HG03571 (cell line): ENCODE measurements around the gene KLB.

Source experiments
- ATAC-seq: cut with Tn5 transposase; IDR thresholded peaks from one replicate; pipeline ENCODE4 v1.9.1; 2021; ENCODE audit not compliant: unreplicated experiment

Gene KLB

DNA sequence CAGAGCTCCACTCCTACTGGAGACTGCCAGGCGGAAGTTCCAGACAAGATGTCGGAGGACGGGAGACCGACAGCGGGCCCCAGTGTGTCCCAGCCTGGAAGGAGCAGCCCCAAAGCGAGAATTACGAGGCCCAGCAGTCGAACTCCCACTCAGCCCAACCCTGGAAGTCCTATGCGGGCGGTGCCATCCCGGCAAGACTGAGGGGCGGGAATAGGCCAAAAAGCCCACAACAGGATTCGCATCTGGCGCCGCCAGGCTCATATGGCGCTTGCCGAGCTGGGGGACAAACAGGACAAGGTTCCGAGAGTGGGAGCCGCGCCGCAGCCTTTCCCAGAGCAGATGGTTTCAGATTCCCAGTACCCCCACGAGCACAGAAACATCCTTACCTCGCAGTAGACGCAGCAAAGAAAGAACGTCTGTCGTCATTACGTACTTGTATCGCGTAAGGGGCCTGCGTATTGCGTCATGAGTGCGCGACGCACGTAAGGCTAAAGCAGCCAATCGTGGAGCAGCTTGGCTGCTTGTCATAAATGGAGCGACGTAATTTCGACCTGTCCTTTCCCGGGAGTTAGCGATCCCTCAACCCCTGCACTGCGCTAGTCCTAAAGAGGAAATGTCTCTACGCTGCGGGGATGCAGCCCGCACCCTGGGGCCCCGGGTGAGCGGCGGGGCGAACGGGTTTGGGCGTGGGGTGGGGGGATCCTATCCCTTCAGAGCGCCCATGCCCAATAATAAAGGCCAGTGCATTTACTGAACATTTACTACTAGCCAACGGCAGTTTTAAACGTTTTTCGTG is 52.0 kb downstream of the KLB start, which contains the start of the genes LIAS and RPL9:
Gene LIAS, plus strand, starts transcription at position 552 of the 796 bp plus-strand sequence. Its CDS starts 62 bp downstream, at position 614.
Gene RPL9, minus strand, starts transcription at position 418 of the 796 bp plus-strand sequence. CDS start 483 bp downstream, outside the sequence.
- peak; percentile 84 for ATAC-seq

DNA sequence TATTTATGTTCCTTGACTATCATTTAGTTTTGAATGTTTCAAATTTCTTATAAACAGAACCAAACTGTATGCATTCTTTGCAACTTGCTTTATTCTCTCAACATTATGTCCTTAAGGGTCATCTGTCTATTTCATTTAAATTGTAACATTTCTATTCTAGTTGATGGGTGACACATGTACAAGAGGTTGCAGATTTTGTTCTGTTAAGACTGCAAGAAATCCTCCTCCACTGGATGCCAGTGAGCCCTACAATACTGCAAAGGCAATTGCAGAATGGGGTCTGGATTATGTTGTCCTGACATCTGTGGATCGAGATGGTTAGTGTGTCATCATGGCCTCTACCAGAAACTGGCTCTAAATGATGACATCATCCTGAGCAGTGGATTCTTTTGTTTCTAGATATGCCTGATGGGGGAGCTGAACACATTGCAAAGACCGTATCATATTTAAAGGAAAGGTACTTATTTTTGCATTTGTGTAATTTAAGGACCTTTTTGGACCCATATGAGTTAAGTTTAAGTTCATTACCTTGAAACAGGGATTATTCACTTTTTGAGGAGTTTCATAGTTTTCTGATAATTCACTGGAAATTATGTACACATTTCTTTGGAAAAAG is 58.3 kb downstream of the KLB start:
- ATAC-seq, result no peak

DNA sequence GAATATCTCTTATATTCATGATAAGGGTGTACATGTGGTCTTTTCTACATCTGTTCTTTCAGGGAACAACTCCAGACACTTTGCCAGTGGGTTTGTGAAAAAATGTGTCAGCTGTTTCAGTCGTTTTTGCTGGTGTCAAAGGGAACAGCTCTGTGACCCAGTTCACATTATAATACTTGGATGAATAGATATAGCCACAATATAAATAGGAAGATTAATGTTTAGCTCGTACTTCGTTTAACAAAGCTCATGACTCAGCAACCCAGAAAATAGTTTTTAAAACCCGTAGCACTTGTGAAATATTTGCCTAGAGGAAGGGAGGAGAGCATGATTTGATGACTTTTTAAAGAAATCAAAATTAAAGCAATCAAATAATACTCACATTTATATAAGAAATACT is 60.0 kb downstream of the KLB start:
- no peak for ATAC-seq

DNA sequence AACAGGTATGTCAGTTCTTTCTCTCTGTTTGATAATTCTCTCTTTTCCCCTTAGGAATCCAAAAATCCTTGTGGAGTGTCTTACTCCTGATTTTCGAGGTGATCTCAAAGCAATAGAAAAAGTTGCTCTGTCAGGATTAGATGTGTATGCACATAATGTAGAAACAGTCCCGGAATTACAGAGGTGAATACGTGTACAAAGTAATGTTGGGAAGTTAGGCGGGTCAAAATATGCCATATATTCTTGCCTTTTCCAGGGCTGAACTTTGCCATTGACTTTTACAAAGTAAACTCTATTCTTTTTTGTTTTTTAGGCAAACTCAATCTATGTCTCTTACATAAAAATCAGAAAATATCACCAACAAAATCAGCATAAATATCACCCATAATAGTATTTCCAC is 60.7 kb downstream of the KLB start:
- no peak for ATAC-seq

DNA sequence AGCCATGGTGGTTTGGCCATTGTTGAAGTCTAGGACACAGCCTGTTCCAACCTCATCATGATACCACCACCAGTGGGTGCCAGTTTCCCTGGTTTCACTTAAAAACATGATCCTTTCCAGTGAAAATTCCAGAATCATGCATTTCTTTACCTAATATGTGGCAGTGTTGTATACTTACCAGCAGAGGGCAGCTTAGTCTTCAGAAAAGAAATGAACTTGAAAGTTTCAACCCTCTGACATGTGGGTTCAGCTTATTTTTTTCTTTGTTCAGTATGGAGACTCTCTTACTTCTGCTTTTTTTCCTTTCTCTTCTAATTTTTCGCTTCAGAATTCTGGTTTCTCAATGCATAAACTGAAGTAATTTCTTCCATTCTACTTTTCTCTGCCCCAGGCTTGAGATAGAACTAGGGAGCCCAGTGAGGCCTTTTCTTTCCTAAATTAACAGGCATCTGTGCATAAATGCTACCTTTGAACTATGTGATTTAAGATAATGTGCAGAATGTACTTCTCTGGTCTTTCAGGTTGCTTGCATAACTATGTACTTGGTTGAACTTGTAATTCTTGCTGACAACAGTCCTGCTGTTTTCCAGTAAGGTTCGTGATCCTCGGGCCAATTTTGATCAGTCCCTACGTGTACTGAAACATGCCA is 62.8 kb downstream of the KLB start:
- peak; percentile 83 for ATAC-seq

DNA sequence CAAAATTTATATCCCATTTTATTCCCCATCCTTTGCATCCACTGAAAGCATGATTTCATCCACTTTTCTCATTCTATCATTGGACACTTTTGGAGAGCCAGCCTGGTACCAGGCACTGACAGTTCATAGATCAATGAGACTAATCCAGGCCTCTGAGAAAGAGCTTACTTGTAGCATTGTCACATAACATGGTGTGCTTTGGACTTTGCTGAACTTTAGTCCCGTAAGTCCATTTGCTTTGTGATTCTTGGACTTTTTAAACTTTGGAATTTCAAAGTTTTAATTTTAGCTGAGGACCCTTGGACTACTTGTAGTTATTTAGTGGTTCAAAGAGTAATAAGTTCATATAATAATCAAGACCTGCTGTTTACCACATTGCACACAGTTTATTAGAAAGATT is 63.7 kb downstream of the KLB start:
- ATAC-seq, result no peak

DNA sequence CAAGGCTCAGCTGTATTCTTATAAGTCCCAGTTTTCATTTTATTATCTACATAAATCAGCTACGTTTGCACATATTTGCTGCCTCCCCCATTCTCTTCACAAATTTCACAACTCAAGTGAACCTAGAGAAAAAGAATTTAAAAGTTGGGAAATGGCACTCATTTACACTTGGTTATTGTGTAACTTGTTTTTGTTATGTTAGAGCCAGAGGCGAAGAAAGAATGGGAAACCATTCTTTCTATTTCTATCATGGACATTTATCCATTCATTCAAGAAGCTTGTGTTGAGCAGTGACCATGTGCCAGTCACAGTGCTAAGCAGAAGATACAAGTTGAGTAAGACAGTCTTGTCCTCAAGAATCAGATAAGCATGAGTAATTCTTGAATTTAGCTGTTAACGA is 65.7 kb downstream of the KLB start:
- no peak for ATAC-seq

DNA sequence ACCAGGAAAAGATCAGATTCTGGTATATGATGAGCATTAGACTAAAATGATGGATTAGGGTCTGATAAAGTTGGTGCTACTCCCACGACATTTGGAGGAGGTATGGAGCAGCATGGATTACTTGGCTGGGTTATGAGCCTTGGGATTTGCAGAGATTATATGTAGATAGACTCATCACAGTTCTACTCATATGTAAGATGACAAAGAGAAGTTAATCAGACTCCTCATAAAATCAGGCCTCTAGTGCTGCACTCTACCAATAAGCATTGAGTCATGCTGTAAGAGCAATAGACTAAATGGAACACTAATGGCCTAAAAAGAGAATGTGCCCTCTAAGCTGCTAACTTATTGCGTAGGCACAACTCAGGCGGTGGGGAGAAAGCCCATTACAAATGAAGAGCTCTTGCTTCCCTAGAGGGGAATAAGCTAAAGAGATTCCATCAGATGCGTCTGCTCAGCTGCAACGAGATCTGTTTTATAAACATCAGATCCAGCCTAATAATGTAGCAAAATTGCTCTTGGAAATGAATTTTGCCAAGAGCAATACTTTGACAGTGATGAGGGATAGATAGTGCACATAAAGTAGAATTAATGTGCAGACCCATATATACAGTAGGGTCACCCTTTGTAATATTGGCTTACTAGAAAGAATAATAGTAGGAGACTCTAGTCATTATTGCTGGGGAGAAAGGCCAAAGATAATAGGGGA is 69.6 kb downstream of the KLB start:
- no peak for ATAC-seq

DNA sequence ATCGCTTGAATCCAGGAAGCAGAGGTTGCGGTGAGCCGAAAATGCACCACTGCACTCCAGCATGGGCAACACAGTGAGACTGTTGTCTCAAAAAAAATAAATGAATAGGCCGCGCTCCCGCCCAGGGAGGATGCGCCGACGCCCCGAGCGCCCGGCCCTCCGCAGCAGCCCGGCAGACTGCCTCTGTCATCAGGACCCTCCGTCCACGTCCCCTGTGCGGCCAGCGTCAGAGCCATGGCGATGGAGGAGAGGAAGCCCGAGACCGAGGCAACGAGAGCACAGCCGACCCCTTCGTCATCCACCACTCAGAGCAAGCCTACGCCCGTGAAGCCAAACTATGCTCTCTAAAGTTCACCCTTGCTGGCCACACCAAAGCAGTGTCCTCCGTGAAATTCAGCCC is 73.5 kb downstream of the KLB start:
- ATAC-seq, result no peak

DNA sequence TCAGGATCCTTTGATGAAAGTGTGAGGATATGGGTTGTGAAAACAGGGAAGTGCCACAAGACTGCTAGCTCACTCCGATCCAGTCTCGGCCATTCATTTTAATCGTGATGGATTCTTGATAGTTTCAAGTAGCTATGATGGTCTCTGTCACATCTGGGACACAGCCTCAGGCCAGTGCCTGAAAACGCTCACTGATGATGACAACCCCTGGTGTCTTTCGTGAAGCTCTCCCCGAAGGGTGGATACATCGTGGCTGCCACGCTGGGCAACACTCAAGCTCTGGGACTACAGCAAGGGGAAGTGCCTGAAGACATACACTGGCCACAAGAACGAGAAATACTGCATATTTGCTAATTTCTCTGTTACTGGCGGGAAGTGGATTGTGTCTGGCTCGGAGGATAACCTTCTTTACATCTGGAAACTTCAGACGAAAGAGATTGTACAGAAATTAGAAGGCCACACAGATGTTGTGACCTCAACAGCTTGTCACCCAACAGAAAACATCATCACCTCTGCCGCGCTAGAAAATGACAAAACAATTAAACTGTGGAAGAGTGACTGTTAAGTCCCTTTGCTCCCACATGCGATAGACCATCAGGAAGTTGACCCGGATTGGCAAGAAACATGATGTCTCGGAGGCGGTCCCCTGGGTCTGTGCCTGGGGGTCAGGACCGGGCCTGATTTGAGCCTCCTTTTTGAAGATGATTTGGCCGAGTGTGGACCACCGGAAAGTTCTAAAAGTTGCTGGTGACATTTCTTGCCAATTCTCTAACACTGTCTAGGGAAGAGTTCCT is 74.4 kb downstream of the KLB start:
- ATAC-seq, result no peak

DNA sequence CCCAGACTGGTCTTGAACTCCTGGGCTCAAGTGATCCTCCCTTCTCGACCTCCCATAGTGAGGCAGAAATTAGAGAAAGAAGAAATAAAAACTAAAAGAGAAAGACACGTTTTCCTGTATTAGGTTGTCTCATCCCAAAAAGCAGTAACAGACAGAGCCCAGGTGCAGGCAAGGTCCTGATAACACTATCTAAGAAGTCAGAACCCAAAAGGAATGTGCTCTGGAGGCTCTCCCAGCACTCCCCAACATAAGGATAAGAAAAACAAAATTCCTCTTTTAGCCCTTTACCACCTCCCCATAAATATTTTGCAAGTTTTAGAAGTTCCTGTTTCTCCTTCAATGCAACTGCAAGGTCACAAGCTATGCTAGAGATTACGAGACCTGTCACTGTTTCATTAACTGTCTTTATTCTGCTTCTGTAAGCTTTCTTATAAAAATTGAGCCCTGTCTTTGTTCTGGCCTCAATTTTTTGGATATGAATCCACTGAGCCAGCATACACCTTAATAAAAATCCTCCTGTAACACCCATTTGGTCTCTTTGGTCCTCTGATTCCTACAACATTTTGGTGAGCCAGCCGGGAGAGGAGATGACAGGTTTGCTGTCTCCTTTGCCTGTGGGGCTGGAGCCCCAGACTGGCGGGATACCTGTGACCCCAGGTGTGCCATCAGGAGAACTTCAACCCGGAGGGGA is 78.0 kb downstream of the KLB start:
- ATAC-seq, result no peak

DNA sequence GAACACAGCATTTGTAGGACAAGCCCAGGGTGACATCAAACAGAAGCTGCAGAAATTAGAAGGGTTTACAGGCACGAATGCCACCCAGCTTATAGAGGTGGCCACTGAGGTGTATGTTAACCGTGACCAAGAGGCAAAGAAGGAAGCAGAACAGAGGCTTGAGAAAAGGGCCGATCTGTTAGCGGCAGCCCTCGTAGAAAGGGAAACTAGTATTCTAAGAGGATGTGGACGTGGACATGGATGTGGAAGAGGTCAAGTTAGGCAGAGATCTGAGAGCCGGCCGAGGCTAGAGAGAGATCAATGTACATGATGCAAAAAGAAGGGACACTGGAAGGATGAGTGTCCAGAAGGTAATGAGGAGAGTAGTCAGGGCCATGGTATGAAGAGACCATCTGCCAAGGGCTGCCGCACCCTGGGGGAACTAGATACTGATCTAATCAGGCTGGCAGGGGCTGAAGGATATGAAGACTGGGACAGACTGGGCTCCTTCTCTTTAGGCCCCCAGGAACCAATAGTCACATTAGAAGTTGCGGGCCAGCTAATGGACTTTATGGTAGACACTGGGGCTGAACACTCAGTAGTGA is 79.6 kb downstream of the KLB start:
- ATAC-seq, result no peak

DNA sequence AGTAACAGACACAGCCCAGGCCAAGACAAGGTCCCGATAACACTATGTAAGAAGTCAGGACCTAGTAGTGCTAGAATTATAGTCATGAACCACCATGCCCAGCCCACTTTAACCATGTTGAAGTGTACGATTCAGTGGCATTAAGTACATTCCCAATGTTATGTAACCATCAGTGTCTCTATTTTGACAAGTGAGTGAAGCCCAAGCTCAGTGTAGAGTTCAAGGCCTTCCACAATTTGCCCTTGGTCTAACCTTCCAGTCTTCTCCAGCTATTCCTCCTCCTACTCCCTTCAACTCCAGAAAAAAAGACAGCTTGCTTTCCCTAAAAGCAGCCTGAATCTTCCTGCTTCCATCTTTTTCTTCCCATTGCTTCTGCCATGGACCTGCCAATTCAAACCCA is 83.6 kb downstream of the KLB start:
- ATAC-seq, result no peak

DNA sequence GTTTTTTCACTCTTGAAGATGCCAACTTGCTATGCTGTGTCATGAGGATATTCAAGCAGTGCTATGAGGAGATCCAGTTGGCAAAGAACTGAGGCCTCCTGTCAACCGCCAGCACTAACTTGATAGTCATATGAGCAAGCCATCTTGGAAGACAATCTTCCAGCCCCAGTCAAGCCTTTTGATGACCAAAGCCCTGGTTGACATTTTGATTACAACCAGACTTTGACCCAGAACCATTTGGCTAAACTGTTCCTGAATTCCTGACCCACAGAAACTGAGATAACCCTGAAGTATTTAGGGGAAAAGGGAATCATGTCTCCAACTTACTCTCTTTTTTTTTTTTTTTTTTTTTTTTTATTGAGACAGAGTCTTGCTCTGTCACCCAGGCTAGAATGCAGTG is 87.6 kb downstream of the KLB start:
- no peak for ATAC-seq

DNA sequence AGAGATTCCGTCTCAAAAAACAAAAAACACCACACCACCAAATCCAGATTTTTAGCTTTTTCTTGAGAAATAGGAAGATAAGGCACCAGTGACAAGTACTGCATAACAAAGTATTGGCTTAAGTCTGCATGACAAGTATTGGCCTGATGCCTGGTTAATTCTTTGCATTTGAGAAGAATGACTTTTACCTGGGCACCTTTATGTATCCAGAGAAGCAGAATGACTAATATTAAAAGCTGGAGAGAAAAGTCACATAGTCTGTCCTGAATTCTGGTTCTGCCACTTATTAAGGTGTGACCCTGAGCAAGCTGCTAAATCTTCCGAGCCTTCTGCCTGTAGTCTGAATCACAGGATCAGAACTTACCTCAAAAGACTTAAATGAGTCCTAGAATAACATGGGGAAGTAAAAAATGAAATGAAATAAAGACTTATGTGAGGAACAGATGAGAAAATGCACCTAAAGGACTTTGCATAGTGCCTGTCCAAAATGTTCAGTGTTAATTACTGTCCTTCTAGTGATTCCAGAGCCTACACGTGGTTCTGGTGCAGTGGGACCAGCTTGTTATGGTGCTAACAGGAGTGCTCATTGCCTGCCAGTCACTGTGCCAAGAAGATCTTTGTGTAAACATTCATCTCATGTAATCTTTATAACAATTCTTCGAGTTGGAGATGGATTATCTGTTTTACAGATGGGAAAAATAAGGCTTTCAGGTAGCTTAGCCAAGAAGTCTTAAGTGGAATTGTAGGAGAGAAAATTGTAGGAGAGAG is 88.9 kb downstream of the KLB start:
- ATAC-seq, result no peak

DNA sequence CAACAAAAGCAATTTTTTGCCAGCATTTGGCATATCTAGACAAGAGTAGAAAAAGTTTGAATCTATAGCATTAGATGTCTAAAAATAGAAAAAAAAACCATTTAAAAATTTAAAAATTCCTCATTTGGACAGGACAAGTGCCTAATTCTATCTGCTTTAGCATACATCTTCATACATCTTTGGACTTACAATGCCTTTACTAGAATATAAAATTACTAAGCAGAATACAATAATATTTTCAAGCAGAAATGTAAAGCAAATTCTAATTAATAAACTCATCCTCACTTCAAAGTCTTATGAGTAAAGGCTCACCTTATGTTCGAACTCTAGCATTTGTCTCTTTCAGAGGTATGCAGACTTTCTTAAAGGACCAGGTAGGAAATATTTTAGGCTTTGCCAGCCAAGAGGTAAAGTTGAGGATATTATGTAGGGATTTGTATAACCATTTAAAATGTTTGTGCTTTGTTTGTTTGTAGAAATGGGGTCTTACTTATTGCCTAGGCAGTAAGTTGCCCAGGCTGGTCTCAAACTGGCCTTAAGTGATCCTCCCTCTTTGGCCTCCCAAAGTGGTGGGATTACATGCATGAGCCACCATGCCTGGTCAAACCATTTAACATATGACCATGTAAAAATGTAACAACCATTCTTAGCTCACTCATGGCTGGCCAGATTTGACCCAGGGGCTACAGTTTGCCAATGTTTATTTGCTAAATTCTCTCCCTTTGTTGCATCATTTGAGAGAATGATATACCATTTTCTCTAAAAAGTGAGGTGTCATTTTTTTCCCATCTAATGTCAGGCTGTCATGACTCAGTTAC is 91.4 kb downstream of the KLB start:
- no peak for ATAC-seq

DNA sequence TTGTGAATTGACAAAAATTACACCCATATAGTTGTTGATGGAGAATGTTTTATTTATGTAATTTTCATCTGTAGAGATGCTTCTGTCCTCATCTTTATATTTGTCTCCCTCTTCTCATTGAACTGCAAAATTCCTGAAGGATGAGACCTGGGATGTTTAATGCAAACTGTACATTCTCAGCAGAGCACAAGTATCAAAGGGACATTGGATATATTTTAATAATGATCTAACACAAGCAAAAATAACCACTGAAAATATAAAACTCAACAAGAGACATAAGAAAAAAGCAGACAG is 91.9 kb downstream of the KLB start:
- no peak for ATAC-seq
